ENCODE measurements around the gene RRN3. TPM values are rescaled to one million over a fixed set of nuclear protein-coding genes. Genes with fewer than 3 reads are reported as not detected.
"Not testable (repeated sequence)": the region's sequence is repeated elsewhere in the genome, so short reads cannot be mapped to it uniquely, and the experiment has no call there.

Gene RRN3
- total RNA-seq: 10 to 100 TPM; 37.4 to 43.8 (median 38.0) TPM

DNA sequence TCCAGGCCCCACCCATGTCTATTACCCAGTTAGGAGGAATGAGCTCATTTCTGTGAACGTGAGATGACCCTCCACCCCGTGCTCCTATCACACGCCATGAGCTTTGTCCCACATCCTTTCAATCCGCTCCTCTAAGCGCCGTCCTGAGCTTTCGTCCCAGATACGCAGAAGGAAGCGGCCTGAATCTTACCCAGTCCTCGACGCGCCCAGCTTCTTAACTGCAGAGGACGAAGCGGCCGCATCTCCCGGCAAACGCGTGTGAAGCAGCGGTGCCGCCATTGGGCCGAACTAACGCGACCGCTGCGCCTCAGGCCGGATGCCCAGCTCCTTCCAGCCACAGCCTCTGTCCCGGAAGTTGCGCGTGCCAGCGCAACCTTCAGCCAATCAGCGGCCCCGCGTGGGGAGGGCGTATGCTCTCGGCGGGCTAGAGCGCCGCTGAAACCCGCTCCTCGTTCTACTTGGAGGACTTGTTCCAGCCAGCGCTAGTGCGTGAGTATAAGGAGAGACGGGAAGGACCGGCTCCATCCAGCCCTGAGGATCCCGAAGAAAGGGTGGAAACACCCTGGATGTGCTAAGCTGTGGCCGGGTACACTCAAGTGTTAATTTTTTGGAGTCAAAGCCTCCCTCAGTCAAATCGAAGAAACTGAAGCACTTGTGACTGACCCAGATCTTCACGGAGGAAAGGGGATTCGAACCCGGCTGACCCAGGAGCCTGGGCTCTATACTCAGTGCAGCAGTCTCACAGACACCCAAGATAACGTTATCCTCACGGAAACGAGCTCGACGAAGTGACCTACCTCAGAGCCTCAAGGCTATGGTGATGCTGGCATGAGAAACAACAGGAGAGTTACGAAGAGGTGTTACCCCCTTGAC is at the start of gene RRN3:
RRN3 (minus strand) TSS at position 318 of the 873 bp plus-strand sequence; CDS start at position 279, 39 bp downstream.
- intact Hi-C loops (cut with DNase I; ENCODE audit: low total_unique reads); H3K36me3 ChIP-seq; H3K27me3 ChIP-seq; H3K4me1 ChIP-seq; H3K9me3 ChIP-seq: not testable (repeated sequence)
- peak; percentile 64 to 85 (median 76) for TF ChIP-seq POLR2AphosphoS5 (IDR thresholded peaks at IDR 0.05)
- TF ChIP-seq POLR2A (IDR thresholded peaks at IDR 0.05): peak; percentile 53
- H3K27ac ChIP-seq: peak within 1 kb of the TSS; percentile 85 to 93
- H3K4me3 ChIP-seq: peak within 1 kb of the TSS; percentile 46 to 92 (median 69)
- peak; percentile 90 to 92 for DNase-seq (ENCODE audit: low spot score in 2 of 2)

- H3K27me3 ChIP-seq; intact Hi-C loops (cut with DNase I; ENCODE audit: low total_unique reads); H3K9me3 ChIP-seq; H3K36me3 ChIP-seq; DNase-seq (ENCODE audit: low spot score in 2 of 2): not testable (repeated sequence)
- H3K27ac ChIP-seq: peak overlapping the region; percentile 82 to 91
- H3K4me3 ChIP-seq: peak overlapping the region in 2 of 3 donors; percentile 32 to 59
- H3K4me1 ChIP-seq: peaks cover 4 to 18% of the 10 kb centered on the region in 2 donors
Measured at GRCh38 chr16:15143601-15144091, 49.6 kb upstream of the RRN3 start.

DNA sequence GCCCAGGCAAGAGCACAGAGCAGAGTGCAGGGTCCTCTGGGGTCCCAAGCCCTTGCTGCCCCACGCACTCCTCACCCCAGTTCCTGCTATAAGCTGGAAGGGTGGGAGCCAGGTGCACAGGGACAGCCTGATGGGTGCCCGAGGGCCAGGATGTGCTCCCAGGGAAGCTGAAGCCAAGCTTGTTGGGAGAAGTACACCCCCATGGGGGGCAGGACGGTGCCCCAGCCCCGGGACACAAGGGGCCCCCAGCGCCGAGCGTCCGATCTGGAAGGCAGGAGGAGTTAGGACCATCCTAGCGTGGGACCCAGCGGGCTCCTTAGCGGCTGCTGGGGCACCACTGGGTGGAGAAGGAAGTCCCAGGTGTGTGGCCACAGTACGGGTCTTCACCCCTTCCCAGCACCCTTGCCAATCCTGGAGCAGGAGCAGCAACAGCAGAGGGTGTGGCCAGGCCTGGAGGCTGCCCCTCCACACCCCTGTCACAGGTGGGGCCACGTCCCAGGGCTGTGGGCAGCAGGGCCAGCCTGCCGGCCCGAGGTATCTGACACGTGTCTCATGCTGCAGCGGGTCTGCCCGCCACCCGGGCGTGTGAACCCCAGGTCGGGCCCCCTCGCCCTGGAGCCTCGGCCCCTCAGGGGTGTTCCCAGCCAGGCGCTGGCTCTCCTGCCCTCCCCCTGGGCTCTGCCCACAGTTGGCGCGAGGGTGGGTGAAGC is 49.0 kb upstream of the RRN3 start:
- intact Hi-C loops (cut with DNase I; ENCODE audit: low total_unique reads); H3K36me3 ChIP-seq; H3K9me3 ChIP-seq; H3K27me3 ChIP-seq; DNase-seq (ENCODE audit: low spot score in 2 of 2): not testable (repeated sequence)
- Histone ChIP-seq H3K27ac (peak overlapping the region; percentile 82 to 91), H3K4me3 (peak overlapping the region in 1 of 3 donors; percentile 59), H3K4me1 (peaks cover 4 to 18% of the 10 kb centered on the region in 2 donors)

GRCh38 chr16:15142107-15142890 is 48.2 kb upstream of the RRN3 start:
- H3K36me3 ChIP-seq; intact Hi-C loops (cut with DNase I; ENCODE audit: low total_unique reads); H3K4me3 ChIP-seq; DNase-seq (ENCODE audit: low spot score in 2 of 2); H3K27me3 ChIP-seq; H3K9me3 ChIP-seq: not testable (repeated sequence)
- Histone ChIP-seq H3K4me1 (peaks cover 4 to 18% of the 10 kb centered on the region in 2 donors), H3K27ac (peak overlapping the region in 1 of 2 donors; percentile 91)

DNA sequence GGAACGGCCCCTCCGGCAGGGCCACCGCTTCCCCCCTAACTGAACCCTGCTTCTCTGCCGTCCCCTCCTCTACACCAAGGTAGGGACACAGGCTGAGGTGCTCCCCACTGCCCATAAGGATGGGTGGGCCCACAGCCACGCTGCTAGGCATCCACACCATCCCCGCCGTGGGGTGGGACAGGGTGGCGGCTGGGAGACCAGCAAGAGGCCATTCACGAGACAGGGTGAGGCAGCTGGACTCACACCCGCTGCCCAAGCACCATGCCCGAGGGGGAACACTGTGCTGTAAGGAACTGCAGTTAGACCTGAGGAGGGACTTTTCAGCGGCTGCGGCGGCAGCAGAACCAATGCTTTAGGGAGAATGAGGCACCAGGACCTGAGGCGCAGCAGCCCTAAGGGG is 47.5 kb upstream of the RRN3 start:
- no peaks in the 10 kb centered on the region for H3K9me3 ChIP-seq
- H3K4me1 ChIP-seq: peaks cover 4 to 18% of the 10 kb centered on the region in 2 donors
- intact Hi-C loops (cut with DNase I; ENCODE audit: low total_unique reads): no loop called here
- TF ChIP-seq POLR2AphosphoS5 (IDR thresholded peaks at IDR 0.05) (no peak), POLR2A (IDR thresholded peaks at IDR 0.05) (no peak)
- TF ChIP-seq, protein P1, sequence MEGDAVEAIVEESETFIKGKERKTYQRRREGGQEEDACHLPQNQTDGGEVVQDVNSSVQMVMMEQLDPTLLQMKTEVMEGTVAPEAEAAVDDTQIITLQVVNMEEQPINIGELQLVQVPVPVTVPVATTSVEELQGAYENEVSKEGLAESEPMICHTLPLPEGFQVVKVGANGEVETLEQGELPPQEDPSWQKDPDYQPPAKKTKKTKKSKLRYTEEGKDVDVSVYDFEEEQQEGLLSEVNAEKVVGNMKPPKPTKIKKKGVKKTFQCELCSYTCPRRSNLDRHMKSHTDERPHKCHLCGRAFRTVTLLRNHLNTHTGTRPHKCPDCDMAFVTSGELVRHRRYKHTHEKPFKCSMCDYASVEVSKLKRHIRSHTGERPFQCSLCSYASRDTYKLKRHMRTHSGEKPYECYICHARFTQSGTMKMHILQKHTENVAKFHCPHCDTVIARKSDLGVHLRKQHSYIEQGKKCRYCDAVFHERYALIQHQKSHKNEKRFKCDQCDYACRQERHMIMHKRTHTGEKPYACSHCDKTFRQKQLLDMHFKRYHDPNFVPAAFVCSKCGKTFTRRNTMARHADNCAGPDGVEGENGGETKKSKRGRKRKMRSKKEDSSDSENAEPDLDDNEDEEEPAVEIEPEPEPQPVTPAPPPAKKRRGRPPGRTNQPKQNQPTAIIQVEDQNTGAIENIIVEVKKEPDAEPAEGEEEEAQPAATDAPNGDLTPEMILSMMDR (IDR thresholded peaks at IDR 0.05): no peak
- no peak overlapping the region for H3K4me3 ChIP-seq
- no peaks in the 10 kb centered on the region for H3K27me3 ChIP-seq
- DNase-seq (ENCODE audit: low spot score in 2 of 2): no peak
- no peak overlapping the region for H3K27ac ChIP-seq
- H3K36me3 ChIP-seq: no peaks in the 10 kb centered on the region

GRCh38 chr16:15140444-15141365 is 46.6 kb upstream of the RRN3 start:
- H3K9me3 ChIP-seq; DNase-seq (ENCODE audit: low spot score in 2 of 2); intact Hi-C loops (cut with DNase I; ENCODE audit: low total_unique reads); H3K36me3 ChIP-seq; H3K27me3 ChIP-seq: not testable (repeated sequence)
- peak overlapping the region in 1 of 3 donors; percentile 52 for H3K4me3 ChIP-seq
- H3K27ac ChIP-seq: peak overlapping the region in 1 of 2 donors; percentile 25
- H3K4me1 ChIP-seq: peaks cover 4 to 11% of the 10 kb centered on the region in 2 donors

- DNase-seq (ENCODE audit: low spot score in 2 of 2); intact Hi-C loops (cut with DNase I; ENCODE audit: low total_unique reads); H3K27me3 ChIP-seq; H3K27ac ChIP-seq; H3K4me1 ChIP-seq; H3K36me3 ChIP-seq; H3K4me3 ChIP-seq; H3K9me3 ChIP-seq: not testable (repeated sequence)
Measured at GRCh38 chr16:15137514-15137913, 43.4 kb upstream of the RRN3 start.

- H3K4me1 ChIP-seq; intact Hi-C loops (cut with DNase I; ENCODE audit: low total_unique reads); H3K27me3 ChIP-seq; H3K4me3 ChIP-seq; H3K27ac ChIP-seq; H3K36me3 ChIP-seq; H3K9me3 ChIP-seq; DNase-seq (ENCODE audit: low spot score in 2 of 2): not testable (repeated sequence)
Measured at GRCh38 chr16:15135483-15136360, 41.6 kb upstream of the RRN3 start.

- H3K4me1 ChIP-seq; H3K36me3 ChIP-seq; DNase-seq (ENCODE audit: low spot score in 2 of 2); H3K27ac ChIP-seq; H3K4me3 ChIP-seq; H3K9me3 ChIP-seq; intact Hi-C loops (cut with DNase I; ENCODE audit: low total_unique reads); H3K27me3 ChIP-seq: not testable (repeated sequence)
Measured at GRCh38 chr16:15134752-15135482, 40.8 kb upstream of the RRN3 start.
